A673 (cell line): ENCODE measurements around the gene GRM1. TPM values are rescaled to one million over a fixed set of nuclear protein-coding genes. Genes with fewer than 3 reads are reported as not detected.

Experiments
- BruUV-seq: library from RNA; stranded (reverse); fragments of 400-500 nt; replicated peaks from 2 replicates; lab custom pipeline; 2021; lab: Mats Ljungman, UMichigan
- CTCF ChIA-PET: fragments of 300-600 bp; sonication (Branson Sonifier 250); formaldehyde crosslinking; loops from one replicate; lab custom pipeline; 2022; ENCODE audit warnings: antibody characterized with exemption; lab: Charles Lee
- POLR2A ChIA-PET: fragments of 300-600 bp; sonication (Branson Sonifier 250); formaldehyde crosslinking; loops from one replicate; lab custom pipeline; 2022; ENCODE audit warnings: antibody characterized with exemption; ENCODE audit not compliant: low non-redundant PET; lab: Charles Lee
- DNase-seq: peaks from one replicate; pipeline ENCODE4 v3.0.0-alpha.2; 2015; ENCODE audit warnings: low spot score
- H3K27ac ChIP-seq: fragments of 200-600 bp; sonication (generic); 2 replicates; pipeline ENCODE4 v1.5.1; 2016; ENCODE audit warnings: mixed run types, low read depth, mild to moderate bottlenecking, mixed read lengths, antibody characterized with exemption, low read length; ENCODE audit not compliant: poor library complexity, severe bottlenecking
- H3K27me3 ChIP-seq: fragments of 200-600 bp; sonication (generic); replicated peaks from 2 replicates; pipeline ENCODE4 v1.6.1; 2017; ENCODE audit warnings: mixed run types, low read depth, mild to moderate bottlenecking, mixed read lengths, antibody characterized with exemption, low read length; ENCODE audit not compliant: insufficient read depth, poor library complexity
- H3K36me3 ChIP-seq: fragments of 200-600 bp; sonication (generic); 2 replicates; pipeline ENCODE4 v1.6.1; 2016; ENCODE audit warnings: mixed run types, mild to moderate bottlenecking, mixed read lengths, antibody characterized with exemption, low read length; ENCODE audit not compliant: insufficient read depth, poor library complexity, severe bottlenecking
- H3K4me1 ChIP-seq: fragments of 200-600 bp; sonication (generic); 2 replicates; pipeline ENCODE4 v1.6.1; 2017; ENCODE audit warnings: mixed run types, mild to moderate bottlenecking, mixed read lengths, antibody characterized with exemption, low read length; ENCODE audit not compliant: insufficient read depth, poor library complexity, severe bottlenecking
- H3K4me3 ChIP-seq: fragments of 200-600 bp; sonication (generic); 2 replicates; pipeline ENCODE4 v1.5.1; 2016; ENCODE audit warnings: low read depth, mixed run types, mild to moderate bottlenecking, mixed read lengths, low read length; ENCODE audit not compliant: poor library complexity, severe bottlenecking
- H3K9me3 ChIP-seq: fragments of 200-600 bp; sonication (generic); 2 replicates; pipeline ENCODE4 v1.6.1; 2016; ENCODE audit warnings: mixed run types, low read depth, mild to moderate bottlenecking, mixed read lengths, antibody characterized with exemption, low read length; ENCODE audit not compliant: poor library complexity, severe bottlenecking
- CTCF ChIP-seq: fragments of 300-800, 200-600 bp; sonication (generic); conservative IDR thresholded peaks from 2 replicates; pipeline ENCODE4 v1.5.1; 2017; ENCODE audit warnings: low read depth, mild to moderate bottlenecking, antibody characterized with exemption, low read length, moderate library complexity, mixed read lengths
- EZH2 ChIP-seq: fragments of 200-600 bp; sonication (generic); IDR thresholded peaks from 2 replicates; pipeline ENCODE4 v1.6.1; 2017; ENCODE audit warnings: borderline replicate concordance, low read depth, mild to moderate bottlenecking, mixed read lengths, antibody characterized with exemption, low read length; ENCODE audit not compliant: poor library complexity, severe bottlenecking
- intact Hi-C: fragments of 100-400 bp; cut with micrococcal nuclease; formaldehyde crosslinking; loops from one replicate; pipeline ENCODE4 v1.10.0; 2022; ENCODE audit not compliant: unreplicated experiment
- total RNA-seq: library from RNA; stranded (reverse); gene quantifications from 2 replicates; pipeline ENCODE4 v1.2.3, GENCODE V29; 2021

Gene GRM1
- total RNA-seq, 1 experiment from 2014 or later = 0.11 TPM

- no peak overlapping the region for H3K27ac ChIP-seq
These were observed 58.5 kb downstream of the GRM1 start for GRCh38 chr6:146087386-146087785.

GRCh38 chr6:146090474-146090873 lies 61.6 kb downstream of the GRM1 start:
- TF ChIP-seq CTCF = no peak
- TF ChIP-seq EZH2 = no peak
- intact Hi-C loops = no loop called here
- no TSS peak for BruUV-seq
- Histone ChIP-seq H3K4me3 (no peak overlapping the region), H3K27me3 (no peaks in the 10 kb centered on the region), H3K4me1 (no peaks in the 10 kb centered on the region), H3K9me3 (no peaks in the 10 kb centered on the region), H3K27ac (no peak overlapping the region), H3K36me3 (no peaks in the 10 kb centered on the region)
- ChIA-PET POLR2A (no interaction called here), CTCF (no interaction called here)
- no peak for DNase-seq

More at GRCh38 chr6:146087386-146087785, 58.5 kb downstream of the GRM1 start:
- Histone ChIP-seq H3K4me1 (no peaks in the 10 kb centered on the region), H3K9me3 (no peaks in the 10 kb centered on the region), H3K4me3 (no peak overlapping the region), H3K27me3 (no peaks in the 10 kb centered on the region), H3K36me3 (no peaks in the 10 kb centered on the region)
- BruUV-seq = no TSS peak
- TF ChIP-seq EZH2 (no peak), CTCF (no peak)
- DNase-seq = no peak
- intact Hi-C loops = no loop called here
- CTCF ChIA-PET = no interaction called here
- POLR2A ChIA-PET = no interaction called here

GRCh38 chr6:146092961-146093686 lies 64.3 kb downstream of the GRM1 start:
- no peaks in the 10 kb centered on the region for H3K9me3 ChIP-seq
- no peaks in the 10 kb centered on the region for H3K4me1 ChIP-seq
- H3K4me3 ChIP-seq = no peak overlapping the region
- no peaks in the 10 kb centered on the region for H3K36me3 ChIP-seq
- POLR2A ChIA-PET = no interaction called here
- H3K27ac ChIP-seq = no peak overlapping the region
- no peaks in the 10 kb centered on the region for H3K27me3 ChIP-seq
- TF ChIP-seq CTCF (no peak), EZH2 (no peak)
- CTCF ChIA-PET = no interaction called here
- DNase-seq = no peak
- BruUV-seq = no TSS peak
- intact Hi-C loops = no loop called here
